HCT116 (cell line): ENCODE results near the gene TXNDC11. TPM values are rescaled to one million over a fixed set of nuclear protein-coding genes. Genes with fewer than 3 reads are reported as not detected.

ENCODE experiments used
- ATAC-seq: fragments of 200-7000 bp; cut with Tn5 transposase; 2 replicates; pipeline ENCODE4 v1.9.1; 2020; ENCODE audit warnings: mild to moderate bottlenecking, moderate library complexity
- Bru-seq: library from RNA; stranded (reverse); fragments of 400-500 nt; gene quantifications from one replicate; lab custom pipeline; 2021; lab: Mats Ljungman, UMichigan
- BruChase-seq, 2 experiments: library from RNA; stranded (reverse); fragments of 400-500 nt; gene quantifications; one replicate each; lab custom pipeline; 2021; lab: Mats Ljungman, UMichigan
- BruUV-seq: library from RNA; stranded (reverse); fragments of 400-500 nt; replicated peaks from 2 replicates; lab custom pipeline; 2021; lab: Mats Ljungman, UMichigan
- CTCF ChIA-PET: fragments of 300-600 bp; sonication (Branson Sonifier 250); formaldehyde crosslinking; loops from one replicate; lab custom pipeline; 2021; ENCODE audit warnings: antibody characterized with exemption; lab: Charles Lee
- POLR2A ChIA-PET: fragments of 300-600, 350-600 bp; sonication (Branson Sonifier 250); formaldehyde crosslinking; loops from one replicate; lab custom pipeline; 2021; ENCODE audit warnings: antibody characterized with exemption; lab: Charles Lee
- RAD21 ChIA-PET, 2 experiments: fragments of 300-600 bp; sonication (Branson Sonifier 250); formaldehyde crosslinking; loops; one replicate each; lab custom pipeline; 2023; ENCODE audit warnings: low total read pairs in 2 of 2; ENCODE audit not compliant: uncharacterized antibody in 2 of 2, unreplicated experiment in 2 of 2, low non-redundant PET in 1 of 2; lab: Charles Lee
- DNase-seq: peaks from one replicate; pipeline ENCODE4 v3.0.0-alpha.2; 2010; ENCODE audit warnings: low read depth, low spot score
- H2AFZ ChIP-seq: fragments of 200-600 bp; shearing (Covaris generic), sonication (generic); 2 replicates; pipeline ENCODE4 v1.6.1; 2017; ENCODE audit warnings: low read depth, mixed run types, mixed read lengths, antibody characterized with exemption, low read length; ENCODE audit not compliant: poor library complexity, severe bottlenecking
- H3K27ac ChIP-seq: 2 replicates; pipeline ENCODE4 v1.5.1; 2012; ENCODE audit warnings: low read depth, low read length
- H3K27me3 ChIP-seq: fragments of 200-600 bp; sonication (generic); 2 replicates; pipeline ENCODE4 v1.6.1; 2016; ENCODE audit warnings: mixed run types, low read length, mixed read lengths; ENCODE audit not compliant: insufficient read depth
- H3K36me3 ChIP-seq, 2 experiments: fragments of 200-500 bp in 1 of 2; fragments of 200-600 bp in 1 of 2; sonication (Bioruptor generic) in 1 of 2; sonication (generic) in 1 of 2; 2 replicates each; pipeline versions ENCODE4 v1.5.1 to v1.6.1; 2014 to 2016; ENCODE audit warnings: low read length in 2 of 2, inconsistent platforms in 1 of 2, mixed read lengths in 1 of 2, mixed run types in 1 of 2; ENCODE audit not compliant: insufficient read depth in 2 of 2, control insufficient read depth in 1 of 2
- H3K4me1 ChIP-seq, 2 experiments: fragments of 200-600 bp in 1 of 2; sonication (generic) in 1 of 2; 2 replicates each; pipeline versions ENCODE4 v1.5.1 to v1.6.1; 2012 to 2017; ENCODE audit warnings: low read length in 2 of 2, inconsistent platforms in 1 of 2, mild to moderate bottlenecking in 1 of 2, mixed read lengths in 1 of 2, mixed run types in 1 of 2, moderate library complexity in 1 of 2; ENCODE audit not compliant: insufficient read depth in 2 of 2, control insufficient read depth in 1 of 2
- H3K4me2 ChIP-seq: fragments of 200-600 bp; sonication (generic); 2 replicates; pipeline ENCODE4 v1.6.1; 2017; ENCODE audit warnings: mixed run types, low read length, mixed read lengths
- H3K4me3 ChIP-seq, 2 experiments: fragments of 200-600 bp in 1 of 2; sonication (generic) in 1 of 2; replicated peaks in 1 of 2; 2 replicates each; pipeline ENCODE4 v1.5.1; 2011 to 2016; ENCODE audit warnings: low read length in 2 of 2, control low read depth in 1 of 2, low read depth in 1 of 2, mild to moderate bottlenecking in 1 of 2, mixed read lengths in 1 of 2, mixed run types in 1 of 2
- H3K79me2 ChIP-seq: fragments of 200-600 bp; sonication (generic); 2 replicates; pipeline ENCODE4 v1.6.1; 2017; ENCODE audit warnings: mild to moderate bottlenecking, mixed run types, low read length, moderate library complexity, mixed read lengths; ENCODE audit not compliant: insufficient read depth
- H3K9ac ChIP-seq: fragments of 200-600 bp; sonication (generic); 2 replicates; pipeline ENCODE4 v1.6.1; 2016; ENCODE audit warnings: low read length, mixed read lengths
- H3K9me2 ChIP-seq: fragments of 200-600 bp; sonication (generic), shearing (Covaris generic); 2 replicates; pipeline ENCODE4 v1.6.1; 2017; ENCODE audit warnings: mixed run types, mild to moderate bottlenecking, moderate library complexity; ENCODE audit not compliant: insufficient read depth
- H3K9me3 ChIP-seq, 2 experiments: fragments of 200-500 bp in 1 of 2; fragments of 200-600 bp in 1 of 2; sonication (Bioruptor generic) in 1 of 2; sonication (generic) in 1 of 2; 2 replicates each; pipeline ENCODE4 v1.6.1; 2014 to 2017; ENCODE audit warnings: low read length in 2 of 2, mixed read lengths in 2 of 2, inconsistent platforms in 1 of 2, low read depth in 1 of 2, mild to moderate bottlenecking in 1 of 2, mixed run types in 1 of 2, moderate library complexity in 1 of 2; ENCODE audit not compliant: control insufficient read depth in 1 of 2, insufficient read depth in 1 of 2
- H4K20me1 ChIP-seq: fragments of 200-600 bp; sonication (generic), shearing (Covaris generic); 2 replicates; pipeline ENCODE4 v1.6.1; 2017; ENCODE audit warnings: mixed run types, mild to moderate bottlenecking, moderate library complexity; ENCODE audit not compliant: insufficient read depth
- ATF3 ChIP-seq: IDR thresholded peaks from 2 replicates; pipeline ENCODE4 v1.6.1; 2012
- CBX3 ChIP-seq: IDR thresholded peaks from 2 replicates; pipeline ENCODE4 v1.6.1; 2012; ENCODE audit warnings: low read depth
- CEBPB ChIP-seq: IDR thresholded peaks from 2 replicates; pipeline ENCODE4 v1.6.1; 2012; ENCODE audit warnings: low read depth
- CTCF ChIP-seq, 3 experiments: fragments of 200-600 bp in 1 of 3; sonication (generic) in 1 of 3; IDR thresholded peaks in 2 of 3; conservative IDR thresholded peaks in 1 of 3; 2 replicates each; pipeline ENCODE4 v1.5.1; 2012 to 2017; ENCODE audit warnings: low read depth in 2 of 3, low read length in 2 of 3, antibody characterized with exemption in 1 of 3, borderline replicate concordance in 1 of 3, control low read depth in 1 of 3, mild to moderate bottlenecking in 1 of 3, mixed read lengths in 1 of 3, mixed run types in 1 of 3, moderate library complexity in 1 of 3; ENCODE audit not compliant: insufficient read depth in 1 of 3
- ELF1 ChIP-seq: IDR thresholded peaks from 2 replicates; pipeline ENCODE4 v1.6.1; 2012; ENCODE audit warnings: low read depth, borderline replicate concordance
- EZH2phosphoT487 ChIP-seq: fragments of 200-600 bp; IDR thresholded peaks from 2 replicates; pipeline ENCODE4 v1.6.1; 2018; ENCODE audit warnings: antibody characterized with exemption, borderline replicate concordance
- JUND ChIP-seq: IDR thresholded peaks from 2 replicates; pipeline ENCODE4 v1.6.1; 2012
- POLR2A ChIP-seq: IDR thresholded peaks from 2 replicates; pipeline ENCODE4 v1.7.0; 2011; ENCODE audit warnings: borderline replicate concordance; ENCODE audit not compliant: insufficient read depth, insufficient read length; ENCODE audit errors: extremely low read depth
- POLR2AphosphoS5 ChIP-seq: IDR thresholded peaks from 2 replicates; pipeline ENCODE4 v1.6.1; 2011; ENCODE audit warnings: mild to moderate bottlenecking, low read depth, low read length, moderate library complexity
- REST ChIP-seq: IDR thresholded peaks from 2 replicates; pipeline ENCODE4 v1.6.1; 2012; ENCODE audit warnings: low read depth
- SIN3A ChIP-seq: IDR thresholded peaks from 2 replicates; pipeline ENCODE4 v1.6.1; 2012; ENCODE audit warnings: low read depth
- TCF7L2 ChIP-seq: IDR thresholded peaks from 2 replicates; pipeline ENCODE4 v1.7.0; 2011; ENCODE audit warnings: borderline replicate concordance, inconsistent platforms; ENCODE audit not compliant: insufficient read depth, insufficient read length; ENCODE audit errors: extremely low read depth
- YY1 ChIP-seq: IDR thresholded peaks from 2 replicates; pipeline ENCODE4 v1.6.1; 2011; ENCODE audit warnings: low read length, low read depth, moderate library complexity, mild to moderate bottlenecking; ENCODE audit not compliant: insufficient replicate concordance; ENCODE audit errors: extremely low read depth
- ZBTB33 ChIP-seq: IDR thresholded peaks from 2 replicates; pipeline ENCODE4 v1.6.1; 2011; ENCODE audit warnings: mild to moderate bottlenecking, low read length, moderate library complexity; ENCODE audit not compliant: insufficient replicate concordance; ENCODE audit errors: extremely low read depth
- ZFX ChIP-seq: fragments of 450-650 bp; IDR thresholded peaks from 2 replicates; pipeline ENCODE4 v1.6.1; 2017
- intact Hi-C: fragments of 100-400 bp; cut with micrococcal nuclease; formaldehyde crosslinking; loops from 2 replicates; pipeline ENCODE4 v1.10.0; 2022
- long read RNA-seq: library from polyadenylated mRNA; unstranded; transcript quantifications from one replicate; pipeline ENCODE4 v2.0.0, GENCODE V29; 2021; ENCODE audit not compliant: unreplicated experiment
- polyA plus RNA-seq: library from polyadenylated mRNA; unstranded; fragments of >200 nt; gene quantifications from 2 replicates; pipeline ENCODE4 v1.2.1, GENCODE V29; 2012; ENCODE audit warnings: missing spikeins
- total RNA-seq: library from RNA; stranded (reverse); gene quantifications from one replicate; pipeline ENCODE4 v1.2.1, GENCODE V29; 2021; ENCODE audit not compliant: unreplicated experiment

The TXNDC11 gene
- 26.8 TPM for total RNA-seq
- 25.3 and 26.1 TPM in 2 replicates for polyA plus RNA-seq
- percentile 88 among the genes with signal in this experiment for Bru-seq, nascent RNA
- BruChase-seq, experiment 1, labeled RNA remaining after a 6-hour chase: percentile 68 among the genes with signal in this experiment
- percentile 72 among the genes with signal in this experiment for BruChase-seq, experiment 2, labeled RNA remaining after a 2-hour chase
- long read RNA-seq, transcript TXNDC11-201 (12 exons, 3,140 nt): major isoform, 25 of 65 reads
- long read RNA-seq, partial matches to known transcripts: 8 of 65 reads
- long read RNA-seq, other reads (novel, unspliced or antisense): 31 of 65 reads

GRCh38 chr16:11742536-11743307 is at the start of gene TXNDC11:
Gene TXNDC11, minus strand, starts transcription at chr16:11742857. Its CDS starts 127 bp downstream, at chr16:11742730.
- Histone ChIP-seq H3K27me3 (no peaks in the 10 kb centered on the region), H3K4me1 (peaks cover 18 to 29% of the 10 kb centered on the region in 2 experiments; a peak in 3 of 4 replicates), H3K27ac (peak within 1 kb of the TSS; percentile 89), H3K4me3 (peak within 1 kb of the TSS; percentile 82 to 89), H2AFZ (no peak within 1 kb of the TSS), H3K4me2 (peak within 1 kb of the TSS; percentile 82), H3K9ac (peak within 1 kb of the TSS; percentile 80), H3K9me3 (no peaks in the 10 kb centered on the region), H4K20me1 (no peaks in the 10 kb centered on the region), H3K9me2 (no peaks in the 10 kb centered on the region), H3K79me2 (peaks cover 45% of the 10 kb centered on the region), H3K36me3 (0 out of 4 replicates have a peak, but pooled peaks cover 0 to 4% of the 10 kb centered on the region in 2 experiments)
- ATAC-seq (peak; percentile 91), DNase-seq (peak; percentile 94)
- CTCF ChIA-PET: interaction anchor here (1.2 to 1.8 kb wide), 2 partner anchors 10 to 335 kb away, joined by 3 to 7 read pairs; no protein-coding TSS in a partner anchor
- no TSS peak for BruUV-seq
- intact Hi-C loops: no loop called here
- RAD21 ChIA-PET: interaction anchor here in 1 of 2 experiments (0.7 kb wide), 1 partner anchor 17 kb away, joined by 3 read pairs; no protein-coding TSS in a partner anchor
- POLR2A ChIA-PET: interaction anchor here (0.6 to 1.9 kb wide), 9 partner anchors 9 to 115 kb away, joined by 3 to 10 read pairs (median 4); partner anchors contain the start of gene ZC3H7A
- TF ChIP-seq CEBPB (no peak), SIN3A (peak; percentile 66), REST (no peak), YY1 (peak; percentile 76), ELF1 (no peak), POLR2AphosphoS5 (peak; percentile 74), ZFX (peak; percentile 96), POLR2A (peak; percentile 81), CTCF (IDR thresholded peaks at IDR 0.05 in 2 of 3, conservative IDR thresholded peaks at IDR 0.05 in 1 of 3; ENCODE audit: borderline replicate concordance in 1 of 3, insufficient read depth in 1 of 3, low read depth in 2 of 3, low read length in 2 of 3) (no peak), JUND (no peak), TCF7L2 (peak; percentile 38), ZBTB33 (no peak), CBX3 (no peak; the same call in 1 of the 2 replicates), EZH2phosphoT487 (no peak), ATF3 (no peak)
